Keratinocyte (primary cell): ENCODE data around the gene PHF5A. TPM values are rescaled to one million over a fixed set of nuclear protein-coding genes. Genes with fewer than 3 reads are reported as not detected.

Source experiments
- DNase-seq: peaks from one replicate; pipeline ENCODE4 v3.0.0-alpha.2; 2011; ENCODE audit warnings: low read depth, missing footprints, low spot score
- FAIRE-seq: peaks from 2 replicates; lab custom pipeline; 2011; peaks lifted over from hg19 to GRCh38; lab: Jason Lieb, UNC
- H2AFZ ChIP-seq: 2 replicates; pipeline ENCODE4 v1.6.0; 2012; ENCODE audit warnings: low read length, control low read depth, inconsistent platforms; ENCODE audit not compliant: control insufficient read depth
- H3K27ac ChIP-seq: 2 replicates; pipeline ENCODE4 v1.5.1; 2011; ENCODE audit warnings: low read length; ENCODE audit not compliant: control insufficient read depth, insufficient read depth
- H3K27me3 ChIP-seq: 3 replicates; pipeline ENCODE4 v1.6.0; 2011; ENCODE audit warnings: low read length; ENCODE audit not compliant: control insufficient read depth, insufficient read depth; ENCODE audit errors: extremely low read depth
- H3K36me3 ChIP-seq, 2 experiments: 2 replicates in 1 of 2; 3 replicates in 1 of 2; pipeline ENCODE4 v1.5.1; 2011; ENCODE audit warnings: low read length in 2 of 2, mild to moderate bottlenecking in 1 of 2; ENCODE audit not compliant: control insufficient read depth in 2 of 2, insufficient read depth in 2 of 2; ENCODE audit errors: extremely low read depth in 1 of 2
- H3K4me1 ChIP-seq: 3 replicates; pipeline ENCODE4 v1.5.1; 2011; ENCODE audit warnings: low read length; ENCODE audit not compliant: control insufficient read depth, insufficient read depth; ENCODE audit errors: extremely low read depth
- H3K4me2 ChIP-seq: 3 replicates; pipeline ENCODE4 v1.6.0; 2011; ENCODE audit warnings: low read depth, low read length; ENCODE audit not compliant: control insufficient read depth, insufficient read depth; ENCODE audit errors: extremely low read depth
- H3K4me3 ChIP-seq, 3 experiments: fragments of 200-600 bp in 1 of 3; sonication (generic) in 1 of 3; 2 replicates in 2 of 3; 3 replicates in 1 of 3; pipeline ENCODE4 v1.5.1; 2011 to 2016; ENCODE audit warnings: low read length in 3 of 3, mild to moderate bottlenecking in 3 of 3, control low read depth in 2 of 3, inconsistent platforms in 1 of 3, low read depth in 1 of 3, mixed read lengths in 1 of 3, mixed run types in 1 of 3, moderate library complexity in 1 of 3; ENCODE audit not compliant: control insufficient read depth in 2 of 3, insufficient read depth in 2 of 3; ENCODE audit errors: extremely low read depth in 1 of 3
- H3K79me2 ChIP-seq: 2 replicates; pipeline ENCODE4 v1.6.0; 2012; ENCODE audit warnings: low read length; ENCODE audit not compliant: control insufficient read depth, insufficient read depth
- H3K9ac ChIP-seq: 3 replicates; pipeline ENCODE4 v1.6.0; 2011; ENCODE audit warnings: low read length; ENCODE audit not compliant: control insufficient read depth, insufficient read depth; ENCODE audit errors: extremely low read depth
- H3K9me1 ChIP-seq: 3 replicates; pipeline ENCODE4 v1.6.0; 2011; ENCODE audit warnings: low read length; ENCODE audit not compliant: control insufficient read depth, insufficient read depth; ENCODE audit errors: extremely low read depth
- H3K9me3 ChIP-seq: 2 replicates; pipeline ENCODE4 v1.5.1; 2012; ENCODE audit warnings: low read depth, low read length; ENCODE audit not compliant: control insufficient read depth
- H4K20me1 ChIP-seq: 3 replicates; pipeline ENCODE4 v1.6.0; 2011; ENCODE audit warnings: low read length; ENCODE audit not compliant: control insufficient read depth, insufficient read depth; ENCODE audit errors: extremely low read depth
- EZH2 ChIP-seq: IDR thresholded peaks from one replicate; pipeline ENCODE4 v1.6.1; 2012; ENCODE audit warnings: inconsistent platforms, mild to moderate bottlenecking, low read length, moderate library complexity
- dilution Hi-C: fragments of 300-500 bp; cut with MboI; formaldehyde crosslinking; loops from one replicate; pipeline ENCODE4 v1.7.0; 2020; ENCODE audit warnings: low sequenced_read_pairs; ENCODE audit not compliant: extremely low pct_ligation_motif_present
- polyA plus RNA-seq, 5 experiments: library from polyadenylated mRNA; depleted of rRNA in 3 of 5; stranded (reverse) in 3 of 5; stranded (forward) in 1 of 5; unstranded in 1 of 5; fragments of >200 nt; gene quantifications; 1 replicate in 1 of 5; 2 replicates in 3 of 5; 3 replicates in 1 of 5; pipeline versions ENCODE4 v1.2.1 to v1.2.3, GENCODE V29; 2011 to 2012; ENCODE audit warnings: missing spikeins in 2 of 5, low read depth in 1 of 5, low replicate concordance in 1 of 5
- TF ChIP-seq, protein P1 (sequence below), 3 experiments: IDR thresholded peaks in 1 of 3; conservative IDR thresholded peaks in 1 of 3; optimal IDR thresholded peaks in 1 of 3; 2 replicates in 2 of 3; 3 replicates in 1 of 3; pipeline versions ENCODE3 to v1.5.1; 2011; ENCODE audit warnings: low read length in 3 of 3, mild to moderate bottlenecking in 3 of 3, moderate library complexity in 2 of 3, control low read depth in 1 of 3, inconsistent platforms in 1 of 3; ENCODE audit not compliant: insufficient read depth in 2 of 3; ENCODE audit errors: extremely low read depth in 1 of 3

The PHF5A gene
- polyA plus RNA-seq, 1 donor (not counting 4 experiments of a cell fraction or from before 2014, with no cell fraction given) = 77.7 TPM

DNA sequence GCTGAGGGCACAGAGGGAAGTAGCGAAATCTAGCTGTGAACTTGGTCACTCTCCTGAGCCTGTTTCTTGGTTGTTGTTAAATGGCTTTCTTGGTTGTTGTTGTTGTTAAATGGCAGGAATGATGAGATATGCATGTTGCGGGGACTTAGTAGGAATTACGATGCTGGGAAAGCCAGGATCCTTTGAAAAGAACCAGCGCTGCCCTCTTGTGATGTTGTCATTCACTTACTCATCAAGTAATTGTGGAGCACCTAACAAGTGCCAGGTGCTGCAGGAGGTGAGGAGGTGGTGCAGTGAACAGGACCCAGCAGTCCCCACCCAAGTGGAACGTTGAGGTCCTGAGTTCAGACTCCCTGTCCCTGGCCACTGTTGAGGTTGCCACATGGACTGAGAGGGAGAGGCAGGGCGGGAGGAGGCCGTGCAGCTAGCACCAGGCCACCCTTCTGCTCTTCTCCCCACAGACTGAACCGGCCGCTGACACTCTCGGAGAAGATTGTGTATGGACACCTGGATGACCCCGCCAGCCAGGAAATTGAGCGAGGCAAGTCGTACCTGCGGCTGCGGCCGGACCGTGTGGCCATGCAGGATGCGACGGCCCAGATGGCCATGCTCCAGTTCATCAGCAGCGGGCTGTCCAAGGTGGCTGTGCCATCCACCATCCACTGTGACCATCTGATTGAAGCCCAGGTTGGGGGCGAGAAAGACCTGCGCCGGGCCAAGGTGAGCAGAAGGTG lies 39.0 kb upstream of the PHF5A start:
- Histone ChIP-seq H4K20me1 (no peaks in the 10 kb centered on the region), H3K4me3 (no peak overlapping the region), H3K9me1 (no peaks in the 10 kb centered on the region), H3K9me3 (no peaks in the 10 kb centered on the region), H3K79me2 (peaks cover 8% of the 10 kb centered on the region), H3K27me3 (no peaks in the 10 kb centered on the region), H3K4me2 (no peak overlapping the region), H3K4me1 (peaks cover 13% of the 10 kb centered on the region), H3K36me3 (peaks cover 19 to 32% of the 10 kb centered on the region in 2 experiments), H3K27ac (no peak overlapping the region), H3K9ac (no peak overlapping the region), H2AFZ (no peak overlapping the region)
- TF ChIP-seq, protein P1, sequence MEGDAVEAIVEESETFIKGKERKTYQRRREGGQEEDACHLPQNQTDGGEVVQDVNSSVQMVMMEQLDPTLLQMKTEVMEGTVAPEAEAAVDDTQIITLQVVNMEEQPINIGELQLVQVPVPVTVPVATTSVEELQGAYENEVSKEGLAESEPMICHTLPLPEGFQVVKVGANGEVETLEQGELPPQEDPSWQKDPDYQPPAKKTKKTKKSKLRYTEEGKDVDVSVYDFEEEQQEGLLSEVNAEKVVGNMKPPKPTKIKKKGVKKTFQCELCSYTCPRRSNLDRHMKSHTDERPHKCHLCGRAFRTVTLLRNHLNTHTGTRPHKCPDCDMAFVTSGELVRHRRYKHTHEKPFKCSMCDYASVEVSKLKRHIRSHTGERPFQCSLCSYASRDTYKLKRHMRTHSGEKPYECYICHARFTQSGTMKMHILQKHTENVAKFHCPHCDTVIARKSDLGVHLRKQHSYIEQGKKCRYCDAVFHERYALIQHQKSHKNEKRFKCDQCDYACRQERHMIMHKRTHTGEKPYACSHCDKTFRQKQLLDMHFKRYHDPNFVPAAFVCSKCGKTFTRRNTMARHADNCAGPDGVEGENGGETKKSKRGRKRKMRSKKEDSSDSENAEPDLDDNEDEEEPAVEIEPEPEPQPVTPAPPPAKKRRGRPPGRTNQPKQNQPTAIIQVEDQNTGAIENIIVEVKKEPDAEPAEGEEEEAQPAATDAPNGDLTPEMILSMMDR (optimal IDR thresholded peaks at IDR 0.05 in 1 of 3, IDR thresholded peaks at IDR 0.05 in 1 of 3, conservative IDR thresholded peaks at IDR 0.05 in 1 of 3; ENCODE audit: extremely low read depth in 1 of 3, insufficient read depth in 2 of 3, low read length in 3 of 3) = no peak
- no peak for TF ChIP-seq EZH2
- no peak for FAIRE-seq
- dilution Hi-C loops = no loop called here
- no peak for DNase-seq

DNA sequence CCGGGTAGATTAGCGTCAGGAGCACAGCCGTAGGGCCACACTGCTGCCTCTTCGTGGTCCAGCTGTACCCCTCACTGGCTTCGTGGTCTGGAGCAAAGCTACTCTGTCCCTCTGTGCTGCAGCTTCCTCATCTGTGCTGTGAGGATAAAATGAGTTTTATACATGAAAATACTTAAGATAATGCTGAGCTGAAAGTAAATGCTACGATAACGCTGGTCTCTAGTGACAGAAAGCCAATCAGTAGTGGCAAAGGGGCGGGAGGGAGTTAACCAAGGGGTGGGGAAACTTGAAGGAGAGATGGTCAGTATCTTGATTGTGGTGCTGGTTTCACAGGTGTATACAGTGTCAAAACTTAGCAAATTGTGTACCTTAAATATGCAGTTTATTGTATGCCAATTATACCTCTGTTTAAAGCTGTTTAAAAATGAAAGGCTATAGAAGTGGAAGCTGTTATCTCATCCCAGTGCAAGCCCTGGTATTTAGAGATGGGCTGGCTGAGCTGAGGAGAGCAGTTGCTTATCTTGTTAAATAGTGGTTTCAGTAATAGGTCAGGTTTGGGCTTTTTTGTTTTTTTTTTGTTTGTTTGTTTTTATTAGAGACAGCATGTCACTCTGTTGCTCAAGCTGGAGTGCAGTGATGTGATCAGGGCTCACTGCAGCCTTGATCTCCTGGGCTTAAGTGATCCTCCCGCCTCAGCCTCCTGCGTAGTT lies 37.2 kb upstream of the PHF5A start:
- dilution Hi-C loops = no loop called here
- Histone ChIP-seq H3K9ac (no peak overlapping the region), H3K9me3 (no peaks in the 10 kb centered on the region), H3K4me3 (no peak overlapping the region), H3K9me1 (no peaks in the 10 kb centered on the region), H3K79me2 (peaks cover 8% of the 10 kb centered on the region), H3K4me1 (peaks cover 11% of the 10 kb centered on the region), H3K4me2 (no peak overlapping the region), H3K27ac (no peak overlapping the region), H3K36me3 (peaks cover 25 to 39% of the 10 kb centered on the region in 2 experiments), H2AFZ (no peak overlapping the region), H3K27me3 (no peaks in the 10 kb centered on the region), H4K20me1 (no peaks in the 10 kb centered on the region)
- no peak for TF ChIP-seq EZH2
- TF ChIP-seq, protein P1 (optimal IDR thresholded peaks at IDR 0.05 in 1 of 3, IDR thresholded peaks at IDR 0.05 in 1 of 3, conservative IDR thresholded peaks at IDR 0.05 in 1 of 3; ENCODE audit: extremely low read depth in 1 of 3, insufficient read depth in 2 of 3, low read length in 3 of 3) = no peak
- DNase-seq (no peak), FAIRE-seq (no peak)
